HepG2 (cell line): ENCODE measurements around the gene SEMA7A. TPM values are rescaled to one million over a fixed set of nuclear protein-coding genes. Genes with fewer than 3 reads are reported as not detected.

Experiments
- ATAC-seq: fragments of 200-7000 bp; cut with Tn5 transposase; 3 replicates; pipeline ENCODE4 v1.9.1; 2020; ENCODE audit warnings: mild to moderate bottlenecking, moderate library complexity
- BruUV-seq: library from RNA; stranded (reverse); fragments of 400-500 nt; replicated peaks from 2 replicates; lab custom pipeline; 2021; lab: Mats Ljungman, UMichigan
- CTCF ChIA-PET: fragments of 300-600 bp; formaldehyde crosslinking; extraction: SDS; loops from one replicate; lab custom pipeline; 2021; ENCODE audit warnings: low total read pairs, inconsistent platforms, low intra/inter-chr PET ratio; lab: Yijun Ruan, JAX
- POLR2A ChIA-PET: fragments of 350-600 bp; sonication (Branson Sonifier 250); formaldehyde crosslinking; loops from one replicate; lab custom pipeline; 2020; ENCODE audit warnings: antibody characterized with exemption, inconsistent platforms; lab: Yijun Ruan, JAX
- DNase-seq: peaks from one replicate; pipeline ENCODE4 v3.0.0-alpha.2; 2015; ENCODE audit warnings: low spot score
- FAIRE-seq: peaks from 3 replicates; lab custom pipeline; 2011; peaks lifted over from hg19 to GRCh38; lab: Jason Lieb, UNC
- H2AFZ ChIP-seq: one replicate; pipeline ENCODE4 v1.6.1; 2011; ENCODE audit warnings: low read length, inconsistent platforms
- H3K27ac ChIP-seq: fragments of 300-600 bp; 3 replicates; pipeline ENCODE4 v1.8.0; 2011; ENCODE audit warnings: mixed run types, mild to moderate bottlenecking, mixed read lengths, low read length, inconsistent platforms; ENCODE audit not compliant: insufficient read depth; ENCODE audit errors: extremely low read length
- H3K27me3 ChIP-seq, 2 experiments: fragments of 200-600 bp in 1 of 2; 2 replicates in 1 of 2; 3 replicates in 1 of 2; pipeline versions ENCODE4 v1.6.0 to v1.8.0; 2011; ENCODE audit warnings: low read length in 2 of 2, mild to moderate bottlenecking in 2 of 2, moderate library complexity in 2 of 2, inconsistent platforms in 1 of 2; ENCODE audit not compliant: insufficient read depth in 2 of 2, control insufficient read depth in 1 of 2
- H3K36me3 ChIP-seq, 2 experiments: fragments of 200-600 bp in 1 of 2; replicated peaks in 1 of 2; 2 replicates in 1 of 2; 3 replicates in 1 of 2; pipeline versions ENCODE4 v1.5.1 to v1.8.0; 2011; ENCODE audit warnings: low read length in 2 of 2, inconsistent platforms in 1 of 2; ENCODE audit not compliant: insufficient read depth in 2 of 2, control insufficient read depth in 1 of 2
- H3K4me1 ChIP-seq: 2 replicates; pipeline ENCODE4 v1.5.1; 2012; ENCODE audit warnings: low read length, inconsistent platforms; ENCODE audit not compliant: insufficient read depth
- H3K4me2 ChIP-seq: 2 replicates; pipeline ENCODE4 v1.6.0; 2011; ENCODE audit warnings: low read depth, low read length, inconsistent platforms
- H3K4me3 ChIP-seq, 3 experiments: fragments of 200-600 bp in 1 of 3; sonication (generic), shearing (Covaris generic) in 1 of 3; replicated peaks in 1 of 3; 2 replicates each; pipeline ENCODE4 v1.5.1; 2011 to 2016; ENCODE audit warnings: low read length in 3 of 3, inconsistent platforms in 2 of 3, low read depth in 2 of 3, mild to moderate bottlenecking in 2 of 3, control low read depth in 1 of 3, mixed read lengths in 1 of 3; ENCODE audit not compliant: insufficient read depth in 1 of 3
- H3K79me2 ChIP-seq: one replicate; pipeline ENCODE4 v1.6.1; 2011; ENCODE audit warnings: low read length, inconsistent platforms; ENCODE audit not compliant: insufficient read depth
- H3K9ac ChIP-seq: 2 replicates; pipeline ENCODE4 v1.6.0; 2011; ENCODE audit warnings: mild to moderate bottlenecking, low read depth, low read length, inconsistent platforms; ENCODE audit not compliant: insufficient read depth
- H3K9me3 ChIP-seq: 2 replicates; pipeline ENCODE4 v1.5.1; 2012; ENCODE audit warnings: mild to moderate bottlenecking, low read length
- H4K20me1 ChIP-seq: 2 replicates; pipeline ENCODE4 v1.6.0; 2011; ENCODE audit warnings: inconsistent platforms, mild to moderate bottlenecking, low read length, moderate library complexity; ENCODE audit not compliant: insufficient read depth
- CHD2 ChIP-seq: IDR thresholded peaks from 2 replicates; pipeline ENCODE4 v1.6.1; 2011; ENCODE audit warnings: low read depth, low read length, improper control_type of control experiment
- FOXA1 ChIP-seq, 2 experiments: fragments of 450-650 bp in 1 of 2; sonication (generic) in 1 of 2; formaldehyde crosslinking in 1 of 2; IDR thresholded peaks; 2 replicates each; pipeline versions ENCODE4 v1.4.0 to v1.6.1; 2016 to 2020; ENCODE audit warnings: missing genetic modification reagents in 1 of 2
- RBM22 ChIP-seq: fragments of 200-400 bp; formaldehyde crosslinking; optimal IDR thresholded peaks from 2 replicates; pipeline ENCODE3; 2017; ENCODE audit warnings: mild to moderate bottlenecking, low read length, moderate library complexity
- ZNF720 ChIP-seq: sonication (generic); formaldehyde crosslinking; IDR thresholded peaks from 2 replicates; pipeline ENCODE4 v1.4.0; 2020; ENCODE audit warnings: missing genetic modification reagents
- WGBS: methylation state at CpG from one replicate; pipeline ENCODE4 v1.1.6; 2017; ENCODE audit warnings: low lambda C conversion rate; 5-methylcytosine and 5-hydroxymethylcytosine counted together
- in situ Hi-C: cut with HindIII; loops from 2 replicates; pipeline ENCODE4 v1.10.0; 2017; ENCODE audit warnings: low pct_unique_long_range_greater_than_20kb; ENCODE audit not compliant: extremely low pct_ligation_motif_present
- intact Hi-C: fragments of 100-400 bp; cut with micrococcal nuclease; formaldehyde crosslinking; loops from one replicate; pipeline ENCODE4 v1.10.0; 2022; ENCODE audit not compliant: unreplicated experiment
- polyA plus RNA-seq, 8 experiments: library from polyadenylated mRNA; depleted of rRNA in 3 of 8; stranded (reverse) in 7 of 8; unstranded in 1 of 8; fragments of >200 nt; fragmentation: Illumina TruSeq in 4 of 8; extraction: Trizol in 4 of 8; gene quantifications; 2 replicates each; pipeline versions ENCODE4 v1.2.1 to v1.2.3, GENCODE V29; 2011 to 2016; ENCODE audit warnings: low read depth in 4 of 8, missing spikeins in 1 of 8, mixed read lengths in 1 of 8; ENCODE audit not compliant: insufficient read depth in 1 of 8
- total RNA-seq, 5 experiments: library from RNA; depleted of rRNA; stranded (reverse); fragments of >200 nt; fragmentation: Illumina TruSeq; extraction: Trizol; gene quantifications; 2 replicates each; pipeline ENCODE4 v1.2.3, GENCODE V29; 2016; ENCODE audit warnings: low read depth in 1 of 5
- TF ChIP-seq, protein P1 (sequence below): sonication (generic); formaldehyde crosslinking; IDR thresholded peaks from 2 replicates; pipeline ENCODE4 v1.4.0; 2020; ENCODE audit warnings: missing genetic modification reagents
- TF ChIP-seq, protein P2 (sequence below): sonication (generic); formaldehyde crosslinking; IDR thresholded peaks from 2 replicates; pipeline ENCODE4 v1.8.1; 2022; ENCODE audit warnings: mild to moderate bottlenecking, missing genetic modification reagents

Gene SEMA7A
- total and polyA plus RNA-seq, 2 of the 13 experiments (the other 11 are each of a cell fraction or from before 2014, with no cell fraction given) = 9.0 to 15.8 TPM

DNA sequence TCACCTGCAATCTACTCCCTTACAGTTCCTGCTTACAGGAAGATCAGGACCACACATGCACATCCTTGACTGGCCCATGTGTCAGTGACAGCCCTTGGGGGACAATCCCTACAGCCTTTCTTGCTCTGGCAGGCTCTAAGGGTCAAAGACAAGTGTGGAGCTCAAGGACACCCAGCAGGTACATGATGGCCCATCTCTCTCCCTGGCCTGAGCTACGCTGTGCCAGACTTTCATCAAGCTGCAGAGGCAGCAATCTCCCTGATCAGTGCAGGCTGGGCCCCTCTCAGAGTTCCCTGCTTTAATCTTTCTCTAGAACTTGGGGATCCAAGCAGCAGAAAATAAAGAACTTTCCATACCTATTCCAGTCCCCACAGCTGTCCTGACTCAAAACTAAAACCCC is 2.6 kb downstream of the SEMA7A start:
- in situ Hi-C loops = loop anchor here (5.0 kb wide), 1 partner anchor 44 kb away; no protein-coding TSS in a partner anchor
- CTCF ChIA-PET = no interaction called here

DNA sequence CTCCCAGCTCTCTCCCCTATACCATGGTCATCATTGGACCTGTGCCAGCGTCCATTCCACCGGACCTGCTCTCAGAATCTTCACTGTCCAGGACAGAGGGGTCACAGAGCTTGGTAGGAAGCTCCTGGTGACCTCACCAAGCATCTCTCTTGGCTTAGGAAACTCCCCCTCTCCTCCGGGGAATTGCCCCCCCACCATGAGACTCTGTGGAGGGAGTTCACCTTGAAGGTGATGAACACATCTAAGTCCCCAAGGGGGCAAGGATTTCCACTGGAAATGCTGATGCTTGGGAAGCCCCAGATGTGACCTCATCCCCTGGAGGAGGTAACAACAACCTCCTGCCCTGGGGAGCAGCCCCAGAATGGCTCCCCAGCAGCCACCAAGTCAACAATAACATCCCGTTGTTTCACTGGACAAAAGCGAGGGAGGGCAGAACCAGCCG is 3.2 kb downstream of the SEMA7A start:
- H3K36me3 ChIP-seq = peaks cover 1 to 4% of the 10 kb centered on the region in 2 experiments; a peak in 4 of 5 replicates
- no TSS peak for BruUV-seq
- WGBS = 79% methylated on average over 3 of the region's 6 CpGs
- H3K4me2 ChIP-seq = peak overlapping the region; percentile 20; the same call in 1 of the 2 replicates
- no peaks in the 10 kb centered on the region for H3K9me3 ChIP-seq
- in situ Hi-C loops = loop anchor here (5.0 kb wide), 1 partner anchor 43 kb away; no protein-coding TSS in a partner anchor
- no peak for FAIRE-seq
- H3K27me3 ChIP-seq = no peaks in the 10 kb centered on the region
- no peak overlapping the region for H2AFZ ChIP-seq
- TF ChIP-seq, protein P1, sequence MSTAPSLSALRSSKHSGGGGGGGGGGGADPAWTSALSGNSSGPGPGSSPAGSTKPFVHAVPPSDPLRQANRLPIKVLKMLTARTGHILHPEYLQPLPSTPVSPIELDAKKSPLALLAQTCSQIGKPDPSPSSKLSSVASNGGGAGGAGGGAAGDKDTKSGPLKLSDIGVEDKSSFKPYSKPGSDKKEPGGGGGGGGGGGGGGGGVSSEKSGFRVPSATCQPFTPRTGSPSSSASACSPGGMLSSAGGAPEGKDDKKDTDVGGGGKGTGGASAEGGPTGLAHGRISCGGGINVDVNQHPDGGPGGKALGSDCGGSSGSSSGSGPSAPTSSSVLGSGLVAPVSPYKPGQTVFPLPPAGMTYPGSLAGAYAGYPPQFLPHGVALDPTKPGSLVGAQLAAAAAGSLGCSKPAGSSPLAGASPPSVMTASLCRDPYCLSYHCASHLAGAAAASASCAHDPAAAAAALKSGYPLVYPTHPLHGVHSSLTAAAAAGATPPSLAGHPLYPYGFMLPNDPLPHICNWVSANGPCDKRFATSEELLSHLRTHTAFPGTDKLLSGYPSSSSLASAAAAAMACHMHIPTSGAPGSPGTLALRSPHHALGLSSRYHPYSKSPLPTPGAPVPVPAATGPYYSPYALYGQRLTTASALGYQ (CRISPR knock-in tag) = no peak
- TF ChIP-seq RBM22 = peak; percentile 39
- DNase-seq = no peak
- H3K9ac ChIP-seq = no peak overlapping the region
- ChIA-PET CTCF (no interaction called here), POLR2A (interaction anchor here (0.9 to 9.8 kb wide), 5 partner anchors 9 to 34 kb away, joined by 3 to 140 read pairs (median 10); no protein-coding TSS in a partner anchor)
- peaks cover 63% of the 10 kb centered on the region for H3K79me2 ChIP-seq
- H3K4me1 ChIP-seq = peaks cover 90% of the 10 kb centered on the region
- peaks cover 19% of the 10 kb centered on the region for H4K20me1 ChIP-seq
- no peak overlapping the region for H3K27ac ChIP-seq
- intact Hi-C loops = no loop called here
- no peak overlapping the region for H3K4me3 ChIP-seq
- ATAC-seq = no peak

More for the DNA sequence above, 2.6 kb downstream of the SEMA7A start:
- FAIRE-seq (no peak), ATAC-seq (no peak), DNase-seq (no peak)
- no TSS peak for BruUV-seq
- intact Hi-C loops = no loop called here
- TF ChIP-seq CHD2 = no peak
- TF ChIP-seq ZNF720 (CRISPR knock-in tag) = no peak
- TF ChIP-seq, protein P2, sequence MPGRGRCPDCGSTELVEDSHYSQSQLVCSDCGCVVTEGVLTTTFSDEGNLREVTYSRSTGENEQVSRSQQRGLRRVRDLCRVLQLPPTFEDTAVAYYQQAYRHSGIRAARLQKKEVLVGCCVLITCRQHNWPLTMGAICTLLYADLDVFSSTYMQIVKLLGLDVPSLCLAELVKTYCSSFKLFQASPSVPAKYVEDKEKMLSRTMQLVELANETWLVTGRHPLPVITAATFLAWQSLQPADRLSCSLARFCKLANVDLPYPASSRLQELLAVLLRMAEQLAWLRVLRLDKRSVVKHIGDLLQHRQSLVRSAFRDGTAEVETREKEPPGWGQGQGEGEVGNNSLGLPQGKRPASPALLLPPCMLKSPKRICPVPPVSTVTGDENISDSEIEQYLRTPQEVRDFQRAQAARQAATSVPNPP = no peak
- no peak for TF ChIP-seq FOXA1 (IDR thresholded peaks at IDR 0.05)
- TF ChIP-seq FOXA1 (CRISPR knock-in tag; IDR thresholded peaks at IDR 0.05) = no peak
- Histone ChIP-seq H3K27me3 (no peaks in the 10 kb centered on the region), H3K4me3 (no peak overlapping the region), H3K36me3 (peaks cover 6 to 9% of the 10 kb centered on the region in 2 experiments), H3K4me1 (peaks cover 84% of the 10 kb centered on the region), H3K27ac (no peak overlapping the region), H2AFZ (no peak overlapping the region), H3K4me2 (peak overlapping the region; percentile 75), H3K9me3 (no peaks in the 10 kb centered on the region), H4K20me1 (peaks cover 19% of the 10 kb centered on the region), H3K79me2 (peaks cover 63% of the 10 kb centered on the region), H3K9ac (no peak overlapping the region)
- 80% methylated on average over 1 of the region's 1 CpG for WGBS
- POLR2A ChIA-PET = interaction anchor here (0.9 to 9.8 kb wide), 7 partner anchors 8 to 35 kb away, joined by 3 to 140 read pairs (median 10); partner anchors contain the start of gene UBL7
